Body of pancreas (tissue), 4 donors: ENCODE results near the gene CCDC107. TPM values are rescaled to one million over a fixed set of nuclear protein-coding genes. Genes with fewer than 3 reads are reported as not detected.

ENCODE experiments used
- ATAC-seq: fragments of 150-250 bp; one replicate; pipeline ENCODE4 v1.9.1; 2016
- DNase-seq, 4 donors: peaks; one replicate each; pipeline ENCODE4 v3.0.0-alpha.2; 2019
- H3K27ac ChIP-seq, 4 donors: fragments of 200-600 bp; sonication (generic); 1 replicate in 3 of 4; 2 replicates in 1 of 4; pipeline versions ENCODE4 v1.5.1 to v1.6.1; 2016 to 2019; ENCODE audit warnings: mild to moderate bottlenecking in 1 of 4, mixed read lengths in 1 of 4, moderate library complexity in 1 of 4
- H3K27me3 ChIP-seq, 2 donors: fragments of 200-600 bp; sonication (generic); one replicate each; pipeline ENCODE4 v1.6.0; 2016; ENCODE audit warnings: mild to moderate bottlenecking in 1 of 2
- H3K36me3 ChIP-seq, 2 donors: fragments of 200-600 bp; sonication (generic); replicated peaks in 1 of 2; 2 replicates each; pipeline ENCODE4 v1.5.1; 2016; ENCODE audit warnings: low read depth in 2 of 2; ENCODE audit not compliant: insufficient read depth in 1 of 2
- H3K4me1 ChIP-seq: fragments of 200-600 bp; sonication (generic); one replicate; pipeline ENCODE4 v1.6.0; 2016
- H3K4me3 ChIP-seq, 2 donors: fragments of 200-600 bp; sonication (generic); 1 replicate in 1 of 2; 2 replicates in 1 of 2; pipeline ENCODE4 v1.5.1; 2016 to 2019
- H3K9me3 ChIP-seq, 3 donors: fragments of 200-600 bp; sonication (generic); 1 replicate in 2 of 3; 2 replicates in 1 of 3; pipeline ENCODE4 v1.5.1; 2016
- CTCF ChIP-seq, 7 experiments: fragments of 450-650 bp in 4 of 7; fragments of 200-600 bp in 3 of 7; sonication (generic) in 3 of 7; IDR thresholded peaks; one replicate each; pipeline ENCODE4 v1.5.1; 2016 to 2019; ENCODE audit warnings: antibody characterized with exemption in 7 of 7
- POLR2A ChIP-seq, 3 donors: fragments of 450-650 bp; IDR thresholded peaks; one replicate each; pipeline ENCODE4 v1.6.1; 2016; ENCODE audit warnings: antibody characterized with exemption in 3 of 3, mild to moderate bottlenecking in 2 of 3
- WGBS, 2 donors: methylation state at CpG; one replicate each; pipeline ENCODE4 v1.1.5; 2017; 5-methylcytosine and 5-hydroxymethylcytosine counted together
- intact Hi-C: fragments of 100-400 bp; cut with DNase I; formaldehyde crosslinking; loops from one replicate; pipeline ENCODE4 v1.15.1; 2023
- total RNA-seq, 2 donors: library from RNA; depleted of rRNA; stranded (reverse); fragments of >200 nt; gene quantifications; one replicate each; pipeline ENCODE4 v1.1.0, GENCODE V29; 2016

Gene CCDC107
- total RNA-seq, 2 donors from 2014 or later: 15.8 to 42.2 TPM

GRCh38 chr9:35618325-35618727, 39.8 kb upstream of the CCDC107 start, which contains the start of gene CD72:
TSS of gene CD72 (minus strand) at chr9:35618413. CDS start at chr9:35618303, 110 bp downstream.
- no peak within 1 kb of the TSS for H3K4me3 ChIP-seq

GRCh38 chr9:35618854-35619799, 39.0 kb upstream of the CCDC107 start:
- H3K27ac ChIP-seq: peak overlapping the region in 1 of 4 donors; percentile 28
- no peak for TF ChIP-seq CTCF (IDR thresholded peaks at IDR 0.05)
- peak in 1 of 3 donors; percentile 28 for TF ChIP-seq POLR2A (IDR thresholded peaks at IDR 0.05)

More at GRCh38 chr9:35618325-35618727, 39.8 kb upstream of the CCDC107 start, which contains the start of gene CD72:
- Histone ChIP-seq H3K27me3 (no peaks in the 10 kb centered on the region), H3K36me3 (no peaks in the 10 kb centered on the region), H3K9me3 (no peaks in the 10 kb centered on the region), H3K4me1 (peaks cover 14% of the 10 kb centered on the region), H3K27ac (peak within 1 kb of the TSS in 1 of 4 donors; percentile 28)
- no peak for ATAC-seq
- WGBS, 2 donors: 66 to 82% methylated on average over 5 to 7 of the region's 7 CpGs
- DNase-seq: peak in 1 of 4 donors; percentile 54
- TF ChIP-seq POLR2A (IDR thresholded peaks at IDR 0.05): peak in 1 of 3 donors; percentile 50
- no peak for TF ChIP-seq CTCF (IDR thresholded peaks at IDR 0.05)
- intact Hi-C loops: no loop called here

GRCh38 chr9:35619800-35620158, 38.3 kb upstream of the CCDC107 start:
- TF ChIP-seq POLR2A (IDR thresholded peaks at IDR 0.05) (no peak), CTCF (IDR thresholded peaks at IDR 0.05) (no peak)
- Histone ChIP-seq H3K4me3 (no peak overlapping the region), H3K4me1 (peaks cover 14% of the 10 kb centered on the region), H3K27ac (no peak overlapping the region), H3K9me3 (no peaks in the 10 kb centered on the region), H3K36me3 (no peaks in the 10 kb centered on the region), H3K27me3 (no peaks in the 10 kb centered on the region)
- ATAC-seq (no peak), DNase-seq (no peak)
- WGBS, 2 donors: 59 to 80% methylated on average over 1 to 2 of the region's 2 CpGs
- intact Hi-C loops: no loop called here

More at GRCh38 chr9:35618854-35619799, 39.0 kb upstream of the CCDC107 start:
- ATAC-seq (no peak), DNase-seq (peak in 1 of 4 donors; percentile 73)
- H3K36me3 ChIP-seq: no peaks in the 10 kb centered on the region
- H3K27me3 ChIP-seq: no peaks in the 10 kb centered on the region
- no peaks in the 10 kb centered on the region for H3K9me3 ChIP-seq
- no peak overlapping the region for H3K4me3 ChIP-seq
- WGBS, 2 donors: 80 to 93% methylated on average over 14 to 17 of the region's 17 CpGs
- peaks cover 14% of the 10 kb centered on the region for H3K4me1 ChIP-seq
- intact Hi-C loops: no loop called here

GRCh38 chr9:35627575-35627974, 30.5 kb upstream of the CCDC107 start:
- 81 to 93% methylated on average over 2 of the region's 2 CpGs for WGBS, 2 donors
- Histone ChIP-seq H3K27me3 (no peaks in the 10 kb centered on the region), H3K4me3 (no peak overlapping the region), H3K4me1 (no peaks in the 10 kb centered on the region), H3K36me3 (no peaks in the 10 kb centered on the region), H3K9me3 (no peaks in the 10 kb centered on the region), H3K27ac (no peak overlapping the region)
- no peak for DNase-seq
- intact Hi-C loops: no loop called here
- no peak for ATAC-seq
- TF ChIP-seq CTCF (IDR thresholded peaks at IDR 0.05) (no peak), POLR2A (IDR thresholded peaks at IDR 0.05) (no peak)
